GM19238 (cell line): ENCODE measurements around the gene SLC6A3.
"Not testable (repeated sequence)": the region's sequence is repeated elsewhere in the genome, so short reads cannot be mapped to it uniquely, and the experiment has no call there.

Source experiments
- DNase-seq: peaks from one replicate; pipeline ENCODE4 v3.0.0; 2011; ENCODE audit warnings: low spot score; ENCODE audit not compliant: insufficient read length

Gene SLC6A3

DNA sequence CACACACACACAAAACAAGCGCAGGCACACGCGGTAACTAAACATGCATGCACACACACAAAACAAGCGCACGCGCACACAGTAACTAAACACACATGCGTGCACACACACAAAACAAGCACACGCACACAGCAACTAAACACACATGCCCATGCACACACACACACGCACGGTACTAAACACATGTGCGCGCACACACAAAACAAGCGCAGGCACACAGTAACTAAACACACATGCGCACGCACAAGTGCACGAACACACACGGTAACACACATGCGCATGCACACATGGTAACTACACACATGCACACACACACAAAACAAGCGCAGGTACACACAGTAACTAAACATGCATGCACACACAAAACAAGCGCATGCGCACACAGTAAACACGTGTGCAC, 19.9 kb upstream of the SLC6A3 start:
- no peak for DNase-seq

DNA sequence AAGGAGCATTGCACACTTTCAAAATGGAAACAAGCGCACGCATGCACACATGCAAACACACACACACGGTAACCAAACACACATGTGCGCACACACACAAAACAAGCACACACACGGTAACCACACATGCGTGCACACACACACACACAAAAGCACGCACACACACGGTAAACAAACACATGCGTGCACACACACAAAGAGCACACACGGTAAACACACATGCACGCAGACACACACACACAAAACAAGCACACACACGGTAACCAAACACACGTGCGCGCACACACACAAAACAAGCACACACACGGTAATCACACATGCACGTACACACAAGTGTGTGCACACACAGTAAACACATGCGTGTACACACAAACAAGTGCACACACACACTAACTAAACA, 19.3 kb upstream of the SLC6A3 start:
- DNase-seq: no peak

DNA sequence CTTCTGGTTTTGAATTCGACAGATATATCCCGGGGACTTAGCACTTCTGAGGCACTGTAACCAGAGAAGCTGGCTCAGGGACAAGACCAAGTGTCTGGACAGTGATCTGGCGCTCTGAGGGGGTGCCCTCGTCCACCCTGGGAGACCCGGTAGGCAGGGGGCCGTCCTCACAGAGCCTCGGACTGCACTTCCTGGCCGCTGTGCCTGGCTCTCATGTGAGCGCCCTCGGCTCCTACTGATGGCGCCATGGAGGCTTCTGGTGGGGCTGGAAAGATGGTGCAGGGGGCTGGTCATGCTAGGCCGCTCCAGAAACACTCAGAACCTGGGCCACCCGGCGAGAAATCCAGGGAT, 18.8 kb upstream of the SLC6A3 start:
- no peak for DNase-seq

DNA sequence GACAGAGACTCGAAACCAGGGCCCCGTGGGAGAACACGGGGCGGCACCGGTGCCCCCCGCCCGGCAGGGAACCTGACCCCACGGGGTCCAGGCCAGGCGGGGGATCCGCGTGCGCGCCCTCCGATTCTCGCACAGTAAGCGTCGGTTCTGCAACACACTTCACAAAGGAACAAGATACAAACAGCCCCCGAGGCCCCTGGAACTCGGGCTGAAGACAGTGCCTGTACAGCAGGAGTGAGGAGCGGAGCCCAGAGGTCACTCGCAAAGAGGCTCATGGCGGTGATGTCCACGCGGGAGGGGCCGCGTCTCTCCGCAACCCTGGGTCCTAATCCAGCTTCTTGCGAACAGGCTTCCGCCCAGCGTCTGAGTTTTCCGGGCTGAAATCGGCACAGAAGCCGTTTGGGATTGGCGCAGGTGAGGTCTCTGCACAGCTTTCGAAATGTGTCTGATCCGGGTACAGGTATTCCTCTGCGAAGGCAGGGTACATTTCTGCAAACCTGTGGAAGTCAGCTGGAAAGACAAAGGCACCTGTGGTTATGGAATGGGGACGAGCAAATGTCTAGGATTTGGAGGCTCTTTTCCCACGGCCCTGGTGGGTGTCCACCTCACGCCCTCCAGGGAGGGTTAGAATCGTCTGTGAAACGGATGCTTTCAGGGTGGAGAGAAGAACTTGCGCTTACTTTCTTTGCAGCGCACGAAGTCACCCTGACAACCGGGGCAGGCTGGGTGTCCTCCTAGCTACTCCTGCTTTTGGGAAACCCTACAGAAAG, 18.3 kb upstream of the SLC6A3 start:
- DNase-seq: no peak

DNA sequence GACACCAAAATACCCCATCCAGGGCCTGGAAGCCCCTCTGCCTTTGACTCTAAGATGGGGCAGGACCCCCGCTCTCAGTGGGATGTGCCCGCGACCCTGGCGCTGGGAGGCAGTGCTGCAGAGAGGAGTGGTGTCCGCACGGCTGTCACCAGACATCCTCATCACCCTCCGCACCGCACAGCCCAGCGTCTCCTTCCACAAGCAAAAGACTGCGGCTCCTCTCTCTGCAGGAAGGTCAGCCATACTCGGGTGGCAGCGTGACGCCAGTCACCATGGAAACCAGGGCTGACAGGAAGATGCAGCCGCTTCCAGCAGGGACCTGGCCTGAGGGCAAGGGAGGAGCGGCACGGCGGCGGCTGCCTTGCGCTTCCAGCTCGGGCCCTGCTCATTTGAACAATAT, 17.1 kb upstream of the SLC6A3 start:
- no peak for DNase-seq

DNA sequence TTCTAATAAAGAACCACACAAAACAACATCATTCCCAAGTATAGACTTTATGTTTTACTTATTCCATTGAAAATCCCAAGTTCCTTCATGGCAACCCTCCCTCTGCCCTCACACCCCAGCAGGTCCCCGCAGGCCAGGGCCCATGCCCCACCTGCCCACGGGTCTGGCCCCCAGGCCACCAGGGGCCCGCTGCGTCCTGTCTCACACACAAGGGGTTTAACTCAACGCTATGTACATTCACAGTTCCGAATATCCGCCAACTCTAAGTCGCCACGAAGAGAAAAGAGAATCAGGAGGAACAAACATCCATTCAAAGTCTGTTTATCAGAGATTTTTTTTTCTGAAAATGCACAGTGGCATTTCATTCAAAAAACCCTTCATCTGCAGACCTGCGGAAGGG, 16.2 kb upstream of the SLC6A3 start:
- no peak for DNase-seq

DNA sequence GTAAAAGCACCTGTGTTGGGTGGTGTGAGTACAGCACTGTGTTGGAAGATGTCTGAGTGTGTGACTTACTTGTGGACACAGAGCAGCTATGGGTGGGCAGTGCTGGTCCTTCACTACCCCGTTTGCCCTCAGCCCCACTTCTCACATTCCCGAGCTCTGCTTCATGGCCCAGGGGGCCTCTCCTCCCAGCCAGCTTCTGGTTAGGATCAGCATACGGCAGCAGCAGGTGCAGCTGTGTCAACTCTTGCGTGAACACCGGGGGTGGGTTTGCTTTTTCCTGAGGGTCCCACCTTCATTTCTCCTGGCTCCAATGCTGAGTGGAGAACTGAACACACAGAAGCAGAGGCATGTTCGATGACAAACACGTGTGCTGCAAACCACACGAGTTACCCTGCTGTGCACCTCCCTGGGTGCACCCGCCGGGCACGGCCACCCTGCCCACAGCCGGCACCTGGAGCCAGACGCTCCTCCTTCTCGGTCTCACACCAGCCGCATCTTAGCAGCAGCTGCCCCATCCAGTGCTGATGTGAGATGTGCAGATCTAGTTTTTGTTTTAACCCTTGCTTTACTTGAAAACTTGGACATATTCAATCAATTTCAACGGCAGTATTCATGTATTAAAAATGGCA, 14.9 kb upstream of the SLC6A3 start:
- DNase-seq: no peak

DNA sequence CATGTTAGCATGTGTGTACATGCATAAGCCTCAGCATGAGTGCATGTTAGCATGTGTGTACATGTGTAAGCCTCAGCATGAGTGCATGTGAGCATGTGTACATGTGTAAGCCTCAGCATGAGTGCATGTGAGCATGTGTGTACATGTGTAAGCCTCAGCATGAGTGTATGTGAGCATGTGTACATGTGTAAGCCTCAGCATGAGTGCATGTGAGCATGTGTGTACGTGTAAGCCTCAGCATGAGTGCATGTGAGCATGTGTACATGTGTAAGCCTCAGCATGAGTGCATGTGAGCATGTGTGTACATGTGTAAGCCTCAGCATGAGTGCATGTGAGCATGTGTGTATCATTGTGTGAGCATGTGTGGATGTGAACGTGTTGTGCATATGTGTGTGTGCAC, 14.2 kb upstream of the SLC6A3 start:
- DNase-seq: not testable (repeated sequence)

DNA sequence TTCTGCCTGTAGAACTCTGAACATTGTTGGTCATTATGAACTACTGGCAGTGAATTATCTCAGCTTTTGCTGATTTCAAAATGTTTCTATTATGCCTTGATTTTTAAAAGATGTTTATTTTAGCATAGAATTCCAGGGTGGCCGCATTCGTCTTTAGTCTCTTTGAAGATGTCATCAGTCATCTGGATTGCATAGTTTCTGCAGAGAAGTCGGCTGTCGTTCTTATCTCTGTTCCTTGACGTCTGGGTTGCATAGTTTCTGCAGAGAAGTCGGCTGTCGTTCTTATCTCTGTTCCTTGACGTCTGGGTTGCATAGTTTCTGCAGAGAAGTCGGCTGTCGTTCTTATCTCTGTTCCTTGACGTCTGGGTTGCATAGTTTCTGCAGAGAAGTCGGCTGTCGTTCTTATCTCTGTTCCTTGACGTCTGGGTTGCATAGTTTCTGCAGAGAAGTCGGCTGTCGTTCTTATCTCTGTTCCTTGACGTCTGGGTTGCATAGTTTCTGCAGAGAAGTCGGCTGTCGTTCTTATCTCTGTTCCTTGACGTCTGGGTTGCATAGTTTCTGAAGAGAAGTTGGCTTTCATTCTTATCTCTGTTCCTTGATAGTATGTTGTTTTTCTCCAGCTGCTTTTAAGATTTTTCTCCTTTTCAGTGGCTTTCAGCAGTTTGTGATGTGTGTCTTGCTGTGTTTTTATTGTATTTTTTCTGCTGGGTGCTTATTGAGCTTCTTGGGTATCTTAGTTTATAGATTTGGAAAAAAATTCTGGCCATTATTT, 11.1 kb upstream of the SLC6A3 start:
- DNase-seq: not testable (repeated sequence)

DNA sequence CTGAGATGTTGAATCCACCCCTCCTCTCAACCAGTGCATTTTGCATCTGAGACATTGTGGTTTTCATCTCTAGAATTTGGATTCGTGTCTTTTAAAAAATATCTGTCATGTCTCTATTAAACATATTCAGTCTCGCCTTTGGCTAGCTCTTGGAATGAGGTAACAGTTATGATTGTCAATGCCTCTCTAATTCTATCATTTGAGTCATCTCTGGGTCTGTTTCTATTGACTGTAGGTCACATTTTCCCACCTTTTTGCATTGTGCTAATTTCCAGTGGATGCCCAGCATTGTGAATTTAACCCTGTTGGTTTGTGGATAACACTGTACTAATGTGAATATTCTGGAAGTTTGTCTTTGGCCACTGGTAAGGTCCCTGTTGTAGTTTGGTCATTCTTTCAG, 8.4 kb upstream of the SLC6A3 start:
- DNase-seq: no peak

DNA sequence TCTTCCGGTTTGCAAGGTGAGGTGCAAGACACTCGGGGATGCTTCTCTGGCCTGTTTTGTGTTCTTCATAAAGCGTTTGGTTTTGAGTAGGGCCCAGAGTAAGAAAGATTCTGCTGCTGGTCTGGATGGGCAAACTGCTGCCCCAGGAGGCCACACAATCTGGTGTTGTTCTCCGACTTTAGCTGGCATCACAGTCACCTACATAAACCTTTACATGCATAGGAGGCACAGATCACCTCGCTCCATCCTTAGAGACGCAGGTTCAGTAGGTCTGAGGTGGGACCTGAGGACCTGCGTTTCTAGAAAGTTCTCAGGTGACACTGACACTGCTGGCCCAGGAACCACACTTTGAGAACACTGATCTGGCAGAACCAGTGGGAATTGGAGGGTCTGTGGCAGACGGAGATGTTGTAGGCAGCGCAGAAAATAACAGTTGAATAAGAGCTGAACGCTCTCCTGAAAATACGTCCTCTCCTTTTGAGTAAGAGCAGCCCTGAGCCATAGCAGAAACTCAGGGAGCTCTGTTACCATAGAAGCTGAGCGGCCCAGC, 3.9 kb upstream of the SLC6A3 start:
- DNase-seq: no peak

DNA sequence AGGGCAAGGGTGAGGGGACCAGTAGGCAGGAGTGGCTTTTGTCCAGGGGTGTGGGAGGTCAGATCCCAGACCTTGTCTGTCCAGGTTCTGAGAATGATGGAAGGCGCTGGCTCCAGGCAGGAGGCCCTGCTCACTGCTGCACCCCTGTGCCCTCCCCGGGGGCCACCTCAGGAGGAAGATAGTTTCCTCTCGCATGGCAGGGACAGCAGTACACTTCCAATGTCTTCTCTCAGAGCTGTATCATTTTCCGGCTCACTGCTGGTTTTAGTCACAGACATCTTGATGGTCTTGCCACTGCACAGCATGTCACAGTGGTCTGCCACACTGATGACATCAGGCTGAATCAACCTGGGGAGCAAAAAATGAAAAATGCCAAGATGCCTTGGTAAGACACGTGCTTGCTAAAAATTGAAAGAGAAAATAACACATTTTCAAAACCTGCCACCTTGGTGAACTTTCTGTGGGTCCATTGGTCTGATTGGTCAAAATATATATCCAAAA, 3.3 kb upstream of the SLC6A3 start:
- DNase-seq: no peak

DNA sequence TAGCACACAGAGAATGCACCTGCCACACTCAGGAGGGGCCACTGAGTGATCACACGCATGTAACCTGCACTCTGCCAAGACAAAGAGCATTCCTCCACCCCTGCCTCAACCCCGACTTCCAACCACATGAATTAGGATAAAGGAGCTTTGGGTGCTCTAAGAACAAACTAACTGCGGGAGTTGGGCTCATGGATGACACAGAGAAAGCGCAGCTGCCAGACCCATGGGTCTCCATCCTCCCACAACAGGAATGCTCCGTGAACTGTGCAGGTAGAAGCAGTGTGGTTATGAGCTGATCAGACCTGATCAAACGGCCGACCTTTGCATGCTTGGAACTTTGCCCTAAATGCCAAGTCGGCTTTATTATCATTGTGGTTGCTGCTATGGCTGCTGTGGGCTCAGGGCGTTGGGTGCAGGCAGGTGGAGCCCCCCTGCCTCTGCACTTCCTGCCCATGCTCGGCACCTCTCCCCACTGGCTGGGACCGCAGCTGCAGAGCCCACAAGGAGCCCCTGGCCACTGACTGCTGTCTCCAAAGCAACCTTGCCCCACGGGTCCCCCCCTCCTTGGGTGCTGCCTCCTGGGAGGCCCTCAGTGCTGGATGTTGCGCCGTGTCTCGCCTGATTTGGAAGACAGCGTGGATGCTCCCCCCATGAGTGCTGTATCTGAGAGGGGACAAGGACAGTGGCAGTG, 2.6 kb upstream of the SLC6A3 start:
- DNase-seq: no peak

DNA sequence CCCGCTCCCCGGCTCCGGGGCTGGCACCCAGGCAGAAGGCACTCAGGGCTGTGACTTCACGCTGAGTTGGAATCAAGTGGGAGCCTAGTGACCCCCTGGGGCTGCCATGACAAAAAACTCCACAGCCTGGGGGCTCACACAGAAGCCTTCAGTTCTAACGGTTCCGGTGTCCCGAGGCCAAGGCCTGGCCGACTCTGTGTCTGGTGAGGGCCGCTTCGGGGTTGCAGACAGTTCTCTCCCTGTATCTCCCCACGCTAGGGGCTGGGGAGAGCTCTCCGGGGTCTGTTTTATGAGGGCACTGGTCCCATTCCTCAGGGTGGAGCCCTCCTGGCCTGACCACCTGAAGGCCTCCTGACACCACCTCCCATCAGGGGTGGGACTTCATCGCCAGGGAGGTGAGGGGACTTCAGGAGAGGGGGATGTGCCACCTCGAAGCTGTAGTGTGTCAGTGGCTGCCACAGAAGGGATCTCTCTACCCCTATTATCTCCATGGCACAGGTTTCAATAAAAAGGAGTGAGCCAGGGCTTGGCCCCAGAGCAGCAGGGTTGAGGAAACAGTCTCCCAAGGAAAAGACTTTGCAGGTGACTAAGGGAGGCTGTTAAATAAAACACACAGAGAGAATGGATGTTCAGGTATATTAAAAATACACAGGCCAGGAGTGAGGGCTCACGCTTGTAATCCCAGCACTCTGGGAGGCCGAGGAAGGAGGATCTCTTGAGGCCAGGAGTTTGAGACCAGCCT, 1.5 kb upstream of the SLC6A3 start:
- DNase-seq: no peak

DNA sequence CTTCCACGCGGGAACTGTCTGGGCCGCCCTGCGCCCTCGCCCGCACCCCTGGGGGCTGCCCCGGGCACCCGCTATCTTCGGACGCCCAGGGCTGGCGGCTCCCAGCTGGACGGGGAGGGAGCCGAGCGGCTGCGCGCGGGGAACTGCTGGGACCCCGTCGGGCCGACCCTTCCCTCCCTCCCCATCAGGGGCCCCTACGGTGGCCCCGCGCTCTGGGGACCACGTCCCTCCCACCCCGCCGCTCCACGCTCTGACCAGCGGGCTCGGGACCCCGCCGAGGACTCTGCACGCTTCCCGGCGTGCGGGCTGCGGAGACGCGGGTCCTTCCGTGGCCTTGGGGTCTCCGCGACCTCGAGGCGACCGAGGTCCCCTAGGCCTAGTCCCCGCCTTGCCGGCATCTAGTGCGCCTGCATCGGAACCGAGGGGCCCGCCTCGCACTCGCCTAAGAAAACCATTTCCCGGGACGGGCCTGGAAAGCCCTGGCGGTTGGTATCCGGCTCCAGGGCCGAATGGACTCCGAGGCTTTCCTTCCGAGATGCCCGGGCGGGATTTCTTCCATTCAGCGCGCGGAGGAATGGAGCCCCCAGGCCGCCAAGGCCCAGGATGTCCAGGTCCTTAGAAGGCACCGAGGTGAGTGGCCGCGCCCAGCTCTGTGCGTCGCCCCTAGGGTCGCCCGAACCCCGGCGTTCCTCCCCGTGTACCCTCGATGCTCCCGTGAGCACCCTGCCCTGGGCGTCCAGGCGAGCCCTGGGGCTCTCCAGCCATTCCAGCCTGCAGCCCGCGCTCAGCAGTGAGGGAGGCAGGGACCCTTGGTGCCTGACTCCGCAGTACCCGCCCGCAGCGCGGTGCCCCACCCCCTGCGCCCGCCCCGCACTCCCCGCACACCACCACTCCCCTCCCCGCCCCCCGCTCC, 705 bp upstream of the SLC6A3 start:
- no peak for DNase-seq

DNA sequence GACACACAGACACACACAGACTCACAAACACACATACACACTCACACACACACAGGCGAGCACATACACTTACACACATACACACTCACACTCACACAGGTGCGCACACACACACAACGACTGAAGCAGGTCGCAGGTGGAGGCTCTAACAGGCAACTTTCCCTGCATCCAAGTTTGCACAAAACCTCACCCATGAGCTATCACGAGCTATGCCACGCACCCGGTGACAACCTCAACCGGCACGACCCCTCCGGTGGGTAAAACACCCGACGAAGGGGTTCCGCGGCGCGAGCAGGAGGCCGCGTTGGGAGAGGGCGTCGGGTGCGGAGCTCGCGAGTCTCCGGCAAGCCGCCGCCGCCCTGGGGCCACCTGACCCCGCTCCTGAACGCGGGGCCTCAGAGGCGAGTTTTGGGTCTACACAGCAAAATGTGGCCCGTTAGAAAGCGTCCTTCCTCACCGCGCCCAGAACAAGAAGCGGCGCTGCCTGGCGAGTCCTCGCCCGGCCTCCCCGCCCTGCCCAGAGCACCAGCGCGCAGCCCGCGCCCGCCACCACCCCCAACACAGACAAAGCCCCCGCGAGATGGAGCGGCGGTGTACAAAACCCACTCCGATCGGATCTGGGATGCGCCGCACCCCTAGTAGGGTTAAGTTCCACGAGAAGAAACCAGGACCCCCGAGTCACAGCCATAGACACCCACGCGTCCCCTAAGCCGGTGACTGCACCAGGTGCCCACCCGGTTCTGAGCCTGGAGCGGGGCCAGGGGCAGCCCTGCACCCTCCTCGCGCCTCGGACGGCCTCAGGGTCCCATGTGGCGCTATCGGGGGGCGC, 665 bp downstream of the SLC6A3 start:
- DNase-seq: no peak

DNA sequence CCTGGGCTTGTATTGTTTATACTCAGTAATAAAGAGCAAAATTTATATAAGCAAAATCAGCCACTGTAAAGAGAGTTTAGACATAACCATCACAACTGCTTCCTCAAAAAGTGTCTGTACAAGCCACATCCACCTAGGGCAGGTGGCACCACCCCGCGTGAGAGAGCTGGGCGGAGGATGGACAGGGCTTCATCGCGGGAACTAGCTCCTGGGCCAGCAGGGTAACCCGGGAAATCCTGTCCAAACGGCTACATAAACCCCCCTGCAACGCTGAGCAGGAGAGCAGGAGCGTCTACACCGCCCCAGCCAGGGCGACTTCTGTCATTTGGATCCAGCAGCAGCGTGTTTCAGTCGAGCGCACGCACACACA, 1.3 kb downstream of the SLC6A3 start:
- no peak for DNase-seq

DNA sequence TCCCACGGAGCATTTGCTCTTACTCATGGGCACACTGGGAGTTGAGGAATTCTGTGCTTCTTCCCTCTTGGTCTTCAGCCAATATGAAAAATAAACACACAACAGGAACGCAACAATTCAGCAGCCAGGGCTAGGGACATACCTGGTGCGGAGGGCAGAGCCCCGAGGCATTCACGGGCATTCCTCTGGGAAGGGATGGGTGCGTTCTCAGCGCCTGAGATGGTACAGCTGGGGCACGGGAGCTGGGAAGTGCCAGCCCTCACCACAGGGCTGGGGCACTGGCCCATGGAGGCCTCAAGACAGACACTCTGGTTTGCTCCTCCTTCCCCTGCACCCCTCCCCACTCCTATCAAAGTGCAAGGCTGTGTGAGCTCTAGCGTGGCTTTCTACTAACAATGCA, 2.1 kb downstream of the SLC6A3 start:
- no peak for DNase-seq
